ENCODE data around the gene ARMC3. TPM values are rescaled to one million over a fixed set of nuclear protein-coding genes. Genes with fewer than 3 reads are reported as not detected.

Gene ARMC3
- polyA plus RNA-seq, 3 donors: not detected

- H3K9me3 ChIP-seq (replicated peaks in 1 of 2; ENCODE audit: control insufficient read depth in 1 of 2, insufficient read depth in 1 of 2, low read length in 2 of 2): no peaks in the 10 kb centered on the region
- H3K27ac Mint-ChIP-seq: no peak overlapping the region
- no peaks in the 10 kb centered on the region for H3K79me2 ChIP-seq (ENCODE audit: insufficient read depth, low read length)
- H3K27ac ChIP-seq (ENCODE audit: low read depth in 1 of 2, low read length in 2 of 2): no peak overlapping the region
- no peak for DNase-seq
- H4K20me1 ChIP-seq (ENCODE audit: insufficient read depth, low read length): no peaks in the 10 kb centered on the region
- intact Hi-C loops (cut with micrococcal nuclease): loop anchor here in 1 of 2 donors (10.0 kb wide), 1 partner anchor 427 kb away; no protein-coding TSS in a partner anchor
- H3K27me3 Mint-ChIP-seq (ENCODE audit: low read depth in 3 of 3): peaks cover 0 to 18% (median 1%) of the 10 kb centered on the region in 3 donors
- H3K4me1 Mint-ChIP-seq: peaks cover 5% of the 10 kb centered on the region
- H3K9me3 Mint-ChIP-seq: no peaks in the 10 kb centered on the region
- no peaks in the 10 kb centered on the region for H3K36me3 ChIP-seq (replicated peaks in 1 of 2; ENCODE audit: control insufficient read depth in 1 of 2, insufficient read depth in 2 of 2, low read length in 2 of 2)
- H3K9ac ChIP-seq (ENCODE audit: insufficient read depth, low read length, poor library complexity, severe bottlenecking): no peak overlapping the region
- no peak overlapping the region for H2AFZ ChIP-seq (ENCODE audit: insufficient read depth, low read depth, low read length, poor library complexity, severe bottlenecking)
- peaks cover 0 to 3% of the 10 kb centered on the region in 2 donors for H3K4me1 ChIP-seq (ENCODE audit: control insufficient read depth in 1 of 2, insufficient read depth in 2 of 2, low read length in 2 of 2)
- 55% methylated on average over 1 of the region's 5 CpGs for WGBS (ENCODE audit: insufficient coverage)
- H3K4me3 Mint-ChIP-seq: no peak overlapping the region
- H3K4me2 ChIP-seq (replicated peaks; ENCODE audit: extremely low read depth, low read length, poor library complexity, severe bottlenecking): no peak overlapping the region
- H3K36me3 Mint-ChIP-seq: no peaks in the 10 kb centered on the region
- no peaks in the 10 kb centered on the region for H3K27me3 ChIP-seq (ENCODE audit: control insufficient read depth in 2 of 2, insufficient read depth in 2 of 2, low read length in 2 of 2)
- H3K4me3 ChIP-seq (replicated peaks in 1 of 3; ENCODE audit: low read depth in 2 of 3, low read length in 3 of 3): no peak overlapping the region
- TF ChIP-seq, protein P1, sequence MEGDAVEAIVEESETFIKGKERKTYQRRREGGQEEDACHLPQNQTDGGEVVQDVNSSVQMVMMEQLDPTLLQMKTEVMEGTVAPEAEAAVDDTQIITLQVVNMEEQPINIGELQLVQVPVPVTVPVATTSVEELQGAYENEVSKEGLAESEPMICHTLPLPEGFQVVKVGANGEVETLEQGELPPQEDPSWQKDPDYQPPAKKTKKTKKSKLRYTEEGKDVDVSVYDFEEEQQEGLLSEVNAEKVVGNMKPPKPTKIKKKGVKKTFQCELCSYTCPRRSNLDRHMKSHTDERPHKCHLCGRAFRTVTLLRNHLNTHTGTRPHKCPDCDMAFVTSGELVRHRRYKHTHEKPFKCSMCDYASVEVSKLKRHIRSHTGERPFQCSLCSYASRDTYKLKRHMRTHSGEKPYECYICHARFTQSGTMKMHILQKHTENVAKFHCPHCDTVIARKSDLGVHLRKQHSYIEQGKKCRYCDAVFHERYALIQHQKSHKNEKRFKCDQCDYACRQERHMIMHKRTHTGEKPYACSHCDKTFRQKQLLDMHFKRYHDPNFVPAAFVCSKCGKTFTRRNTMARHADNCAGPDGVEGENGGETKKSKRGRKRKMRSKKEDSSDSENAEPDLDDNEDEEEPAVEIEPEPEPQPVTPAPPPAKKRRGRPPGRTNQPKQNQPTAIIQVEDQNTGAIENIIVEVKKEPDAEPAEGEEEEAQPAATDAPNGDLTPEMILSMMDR (IDR thresholded peaks at IDR 0.05): no peak
These were observed 64.2 kb downstream of the ARMC3 start for GRCh38 chr10:22992075-22992474.

- Mint-ChIP-seq H3K36me3 (no peaks in the 10 kb centered on the region), H3K27me3 (ENCODE audit: low read depth in 3 of 3) (peaks cover 0 to 18% (median 1%) of the 10 kb centered on the region in 3 donors), H3K9me3 (no peaks in the 10 kb centered on the region), H3K4me3 (no peak overlapping the region), H3K27ac (no peak overlapping the region), H3K4me1 (peaks cover 3% of the 10 kb centered on the region)
- intact Hi-C loops (cut with micrococcal nuclease): loop anchor here in 1 of 2 donors (10.0 kb wide), 1 partner anchor 428 kb away; no protein-coding TSS in a partner anchor
- TF ChIP-seq, protein P1 (IDR thresholded peaks at IDR 0.05): no peak
- Histone ChIP-seq H4K20me1 (ENCODE audit: insufficient read depth, low read length) (no peaks in the 10 kb centered on the region), H3K4me3 (replicated peaks in 1 of 3; ENCODE audit: low read depth in 2 of 3, low read length in 3 of 3) (no peak overlapping the region), H3K27ac (ENCODE audit: low read depth in 1 of 2, low read length in 2 of 2) (no peak overlapping the region), H3K9ac (ENCODE audit: insufficient read depth, low read length, poor library complexity, severe bottlenecking) (no peak overlapping the region), H3K27me3 (ENCODE audit: control insufficient read depth in 2 of 2, insufficient read depth in 2 of 2, low read length in 2 of 2) (no peaks in the 10 kb centered on the region), H3K79me2 (ENCODE audit: insufficient read depth, low read length) (no peaks in the 10 kb centered on the region), H3K4me2 (replicated peaks; ENCODE audit: extremely low read depth, low read length, poor library complexity, severe bottlenecking) (no peak overlapping the region), H3K36me3 (replicated peaks in 1 of 2; ENCODE audit: control insufficient read depth in 1 of 2, insufficient read depth in 2 of 2, low read length in 2 of 2) (no peaks in the 10 kb centered on the region), H3K4me1 (ENCODE audit: control insufficient read depth in 1 of 2, insufficient read depth in 2 of 2, low read length in 2 of 2) (peaks cover 0 to 3% of the 10 kb centered on the region in 2 donors), H2AFZ (ENCODE audit: insufficient read depth, low read depth, low read length, poor library complexity, severe bottlenecking) (no peak overlapping the region), H3K9me3 (replicated peaks in 1 of 2; ENCODE audit: control insufficient read depth in 1 of 2, insufficient read depth in 1 of 2, low read length in 2 of 2) (no peaks in the 10 kb centered on the region)
- WGBS (ENCODE audit: insufficient coverage): 85% methylated on average over 2 of the region's 8 CpGs
- no peak for DNase-seq
These were observed 64.8 kb downstream of the ARMC3 start for GRCh38 chr10:22992621-22993020.
